ENCODE results near the gene CCL22.

- TF ChIP-seq POLR2A (IDR thresholded peaks at IDR 0.05; ENCODE audit: low read depth, low read length) (no peak), CTCF (conservative IDR thresholded peaks at IDR 0.05; ENCODE audit: low read depth, low read length) (no peak), USF2 (IDR thresholded peaks at IDR 0.05; ENCODE audit: low read depth, low read length) (no peak), MXI1 (IDR thresholded peaks at IDR 0.05; ENCODE audit: borderline replicate concordance, low read depth, low read length) (no peak), CHD1 (IDR thresholded peaks at IDR 0.05; ENCODE audit: low read depth, low read length) (no peak), FOS (IDR thresholded peaks at IDR 0.05; ENCODE audit: low read depth, low read length) (no peak), MAZ (IDR thresholded peaks at IDR 0.05; ENCODE audit: borderline replicate concordance, low read depth, low read length) (no peak), RFX5 (IDR thresholded peaks at IDR 0.05; ENCODE audit: low read depth, low read length) (no peak), MAFK (IDR thresholded peaks at IDR 0.05; ENCODE audit: low read depth, low read length) (no peak), RCOR1 (IDR thresholded peaks at IDR 0.05; ENCODE audit: insufficient replicate concordance, low read length) (no peak), ELK1 (IDR thresholded peaks at IDR 0.05; ENCODE audit: borderline replicate concordance, low read depth, low read length) (no peak), RAD21 (IDR thresholded peaks at IDR 0.05; ENCODE audit: low read length) (no peak), SMC3 (IDR thresholded peaks at IDR 0.05; ENCODE audit: low read depth, low read length) (no peak)
Observed at GRCh38 chr16:57358086-57358420, 530 bp upstream of the CCL22 start.

Data from IMR-90 (cell line).